Measurements from ENCODE around the gene OR2B6. TPM values are rescaled to one million over a fixed set of nuclear protein-coding genes. Genes with fewer than 3 reads are reported as not detected.
A peak's percentile ranks its signal among the peaks of the same experiment; 100 is the strongest.
"Not testable (repeated sequence)": the region's sequence is repeated elsewhere in the genome, so short reads cannot be mapped to it uniquely, and the experiment has no call there.

OR2B6 gene
- total RNA-seq, result not detected

GRCh38 chr6:27956941-27957340 lies at the start of gene OR2B6:
Gene OR2B6, plus strand, starts transcription at chr6:27957241. Its CDS starts 0 bp downstream, at chr6:27957241.
- DNase-seq, result no peak

GRCh38 chr6:27908017-27908416 lies 49.0 kb upstream of the OR2B6 start:
- DNase-seq, result no peak

- DNase-seq, result no peak
These were observed 45.0 kb upstream of the OR2B6 start, which contains the start of gene OR2B2 for GRCh38 chr6:27911956-27912446. Gene OR2B2, minus strand, starts transcription at chr6:27912396. Its CDS starts 77 bp downstream, at chr6:27912319.

GRCh38 chr6:27922949-27923348 lies 34.1 kb upstream of the OR2B6 start:
- DNase-seq, result no peak

- DNase-seq, result no peak
These were observed 32.9 kb upstream of the OR2B6 start for GRCh38 chr6:27924179-27924578.

GRCh38 chr6:27928041-27928440 lies 29.0 kb upstream of the OR2B6 start:
- DNase-seq, result not testable (repeated sequence)

GRCh38 chr6:27929930-27930329 lies 27.1 kb upstream of the OR2B6 start:
- DNase-seq, result not testable (repeated sequence)

GRCh38 chr6:27931209-27931608 lies 25.8 kb upstream of the OR2B6 start:
- no peak for DNase-seq

GRCh38 chr6:27940766-27941165 lies 16.3 kb upstream of the OR2B6 start:
- DNase-seq, result no peak

GRCh38 chr6:27943072-27943471 lies 14.0 kb upstream of the OR2B6 start:
- not testable (repeated sequence) for DNase-seq

- no peak for DNase-seq
These were observed 8.8 kb upstream of the OR2B6 start for GRCh38 chr6:27948237-27948636.

- no peak for DNase-seq
These were observed 6.0 kb upstream of the OR2B6 start for GRCh38 chr6:27951040-27951439.

GRCh38 chr6:27957516-27957915 lies 475 bp downstream of the OR2B6 start:
- DNase-seq, result no peak

GRCh38 chr6:27962506-27962905 lies 5.5 kb downstream of the OR2B6 start:
- no peak for DNase-seq

- DNase-seq, result no peak
These were observed 9.0 kb downstream of the OR2B6 start for GRCh38 chr6:27966044-27966443.

GRCh38 chr6:27966816-27967426 lies 9.9 kb downstream of the OR2B6 start:
- DNase-seq, result no peak

GRCh38 chr6:27970444-27970843 lies 13.4 kb downstream of the OR2B6 start:
- no peak for DNase-seq

- no peak for DNase-seq
These were observed 15.7 kb downstream of the OR2B6 start for GRCh38 chr6:27972750-27973149.

GRCh38 chr6:27977387-27977786 lies 20.3 kb downstream of the OR2B6 start:
- no peak for DNase-seq

GRCh38 chr6:27978705-27979104 lies 21.7 kb downstream of the OR2B6 start:
- no peak for DNase-seq

GRCh38 chr6:27980111-27980510 lies 23.1 kb downstream of the OR2B6 start:
- DNase-seq, result no peak

GRCh38 chr6:27986928-27987725 lies 30.1 kb downstream of the OR2B6 start:
- no peak for DNase-seq

- peak; percentile 63 for DNase-seq
These were observed 37.6 kb downstream of the OR2B6 start for GRCh38 chr6:27994616-27995015.

Measured in skin of body (tissue), 2 donors.